ENCODE measurements around the gene ACVR1B.
"Not testable (repeated sequence)": the region's sequence is repeated elsewhere in the genome, so short reads cannot be mapped to it uniquely, and the experiment has no call there.

The ACVR1B gene

GRCh38 chr12:51970904-51971646 is 19.6 kb downstream of the ACVR1B start:
- peak; percentile 69 for DNase-seq (ENCODE audit: low read depth)

DNA sequence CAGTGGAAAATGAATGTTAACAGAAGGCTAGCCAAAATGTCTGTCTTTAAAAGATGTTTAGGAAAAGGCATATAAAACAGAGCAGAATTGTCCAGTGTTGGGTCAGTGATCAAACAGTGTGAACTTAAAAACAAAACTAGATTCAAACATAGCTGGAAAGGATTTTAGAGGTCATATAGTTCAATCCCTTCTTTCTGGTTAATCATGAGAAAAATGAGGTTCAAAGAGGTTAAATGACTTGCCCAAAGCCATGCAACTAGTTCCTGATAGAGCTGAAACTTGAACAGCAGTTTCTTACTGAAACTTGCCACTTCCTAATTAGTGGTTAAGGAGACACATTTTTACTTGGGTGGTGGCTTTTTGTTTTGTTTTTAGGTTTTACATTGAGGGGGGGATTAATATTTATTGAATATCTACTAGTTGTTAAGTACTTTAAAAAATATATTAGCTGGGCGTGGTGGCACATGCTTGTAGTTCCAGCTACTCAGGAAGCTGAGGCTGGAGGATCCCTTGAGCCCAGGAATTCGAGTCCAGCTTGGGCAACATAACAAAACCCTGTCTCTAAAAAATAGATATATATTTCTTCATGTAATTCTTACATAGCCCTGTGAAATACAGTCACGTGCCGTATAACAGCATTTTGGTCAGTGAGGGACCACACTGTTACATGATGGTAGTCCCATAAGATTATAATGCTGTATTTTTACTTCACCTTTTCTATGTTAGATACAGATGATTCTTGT is 20.4 kb downstream of the ACVR1B start:
- DNase-seq (ENCODE audit: low read depth), result peak; percentile 50

DNA sequence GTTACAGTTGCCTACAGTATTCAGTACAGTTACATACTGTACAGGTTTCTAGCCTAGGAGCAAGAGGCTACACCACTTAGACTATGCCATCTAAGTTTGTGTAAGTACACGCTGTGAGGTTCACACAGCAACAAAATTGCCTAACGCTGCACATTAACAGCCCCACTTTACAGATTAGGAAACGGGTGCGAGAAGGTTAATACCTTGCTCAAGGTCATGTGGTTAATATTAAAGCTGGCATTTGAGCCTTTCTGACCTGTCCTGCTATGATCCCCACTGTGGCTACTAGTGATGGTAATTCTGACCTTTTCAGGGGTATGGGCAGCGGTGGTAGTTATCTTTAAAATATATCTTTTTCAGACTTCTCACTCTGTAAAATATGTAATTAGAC is 20.9 kb downstream of the ACVR1B start:
- DNase-seq (ENCODE audit: low read depth), result no peak

- peak; percentile 94 for DNase-seq (ENCODE audit: low read depth)
These were observed 21.4 kb downstream of the ACVR1B start for GRCh38 chr12:51972849-51973273.

DNA sequence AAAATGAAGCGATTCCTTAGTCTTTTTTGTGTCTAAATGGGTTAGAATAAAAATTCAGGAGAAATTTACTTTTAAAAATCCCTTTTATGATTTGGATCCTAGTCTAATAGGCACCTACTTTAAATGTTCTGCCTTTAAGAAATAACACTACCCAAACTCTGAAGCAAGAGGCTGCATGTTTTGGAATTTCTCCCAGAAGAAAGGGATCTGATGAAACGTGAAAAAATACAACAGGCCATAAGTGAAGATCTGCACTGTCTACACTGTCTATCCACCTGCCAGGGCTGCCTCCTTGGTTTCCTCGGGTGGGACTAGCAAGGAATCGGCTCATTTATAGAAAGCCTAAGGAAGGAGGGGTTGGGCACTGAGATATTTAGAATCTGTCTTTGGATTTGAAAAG is 22.1 kb downstream of the ACVR1B start:
- peak; percentile 53 for DNase-seq (ENCODE audit: low read depth)

DNA sequence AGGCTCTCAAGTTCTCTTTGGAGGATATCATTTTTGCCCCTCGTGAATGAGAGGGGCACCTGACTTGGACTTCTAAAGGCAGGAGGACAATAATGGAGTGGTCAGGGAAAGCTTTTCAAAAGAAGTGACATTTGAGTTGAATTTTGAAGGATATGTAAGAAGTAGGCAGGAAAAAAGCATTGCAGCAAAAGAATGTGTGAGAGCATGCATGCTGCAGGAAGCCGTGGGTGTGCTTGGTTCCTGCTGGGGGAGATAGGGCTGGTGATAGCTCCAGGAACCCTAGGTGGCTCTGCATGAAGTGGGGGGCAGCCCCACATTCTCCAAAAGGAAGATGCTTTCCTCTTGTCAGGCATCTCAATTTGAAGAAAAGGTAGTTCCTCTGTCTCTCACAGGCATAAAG is 23.1 kb downstream of the ACVR1B start:
- peak; percentile 52 for DNase-seq (ENCODE audit: low read depth)

DNA sequence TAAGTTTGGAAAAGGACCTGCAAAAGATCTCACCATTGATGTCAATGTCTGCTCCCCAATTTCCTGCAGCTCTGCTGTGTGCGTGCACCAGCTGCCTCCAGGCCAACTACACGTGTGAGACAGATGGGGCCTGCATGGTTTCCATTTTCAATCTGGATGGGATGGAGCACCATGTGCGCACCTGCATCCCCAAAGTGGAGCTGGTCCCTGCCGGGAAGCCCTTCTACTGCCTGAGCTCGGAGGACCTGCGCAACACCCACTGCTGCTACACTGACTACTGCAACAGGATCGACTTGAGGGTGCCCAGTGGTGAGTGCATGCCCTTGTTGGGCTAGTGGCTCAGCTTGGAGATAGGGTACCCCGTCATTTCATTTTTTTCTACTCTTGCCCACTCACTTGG is 23.7 kb downstream of the ACVR1B start:
- DNase-seq (ENCODE audit: low read depth), result no peak

DNA sequence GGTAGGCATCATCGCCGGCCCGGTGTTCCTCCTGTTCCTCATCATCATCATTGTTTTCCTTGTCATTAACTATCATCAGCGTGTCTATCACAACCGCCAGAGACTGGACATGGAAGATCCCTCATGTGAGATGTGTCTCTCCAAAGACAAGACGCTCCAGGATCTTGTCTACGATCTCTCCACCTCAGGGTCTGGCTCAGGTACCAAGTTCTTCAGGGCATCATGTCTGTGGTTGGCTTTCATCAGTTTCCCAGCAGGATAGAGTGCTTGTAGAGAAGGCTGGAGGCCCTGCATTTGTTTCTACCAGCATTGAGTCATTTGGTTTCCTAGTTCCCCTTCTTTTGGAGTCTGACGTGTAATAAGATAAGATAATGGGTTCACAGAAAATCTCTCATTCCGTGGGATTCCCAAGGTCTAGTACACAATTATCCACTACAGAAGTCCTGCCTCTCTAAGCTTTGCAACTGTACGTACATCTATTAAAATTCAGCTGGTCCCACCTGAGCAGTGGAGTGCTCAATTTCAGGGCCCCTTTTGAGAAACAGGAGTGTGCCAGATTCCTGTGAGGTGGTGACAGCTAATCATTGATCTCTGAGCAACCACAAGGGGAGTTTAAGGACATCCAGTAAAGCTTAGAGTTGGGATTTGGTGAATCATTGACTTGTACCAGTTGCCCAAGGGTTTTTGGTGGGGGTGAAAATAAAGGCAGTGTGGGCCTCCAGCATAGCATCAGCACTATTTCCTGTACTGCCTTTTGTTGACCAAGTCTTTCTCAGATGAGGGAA is 25.1 kb downstream of the ACVR1B start:
- DNase-seq (ENCODE audit: low read depth), result peak; percentile 88

DNA sequence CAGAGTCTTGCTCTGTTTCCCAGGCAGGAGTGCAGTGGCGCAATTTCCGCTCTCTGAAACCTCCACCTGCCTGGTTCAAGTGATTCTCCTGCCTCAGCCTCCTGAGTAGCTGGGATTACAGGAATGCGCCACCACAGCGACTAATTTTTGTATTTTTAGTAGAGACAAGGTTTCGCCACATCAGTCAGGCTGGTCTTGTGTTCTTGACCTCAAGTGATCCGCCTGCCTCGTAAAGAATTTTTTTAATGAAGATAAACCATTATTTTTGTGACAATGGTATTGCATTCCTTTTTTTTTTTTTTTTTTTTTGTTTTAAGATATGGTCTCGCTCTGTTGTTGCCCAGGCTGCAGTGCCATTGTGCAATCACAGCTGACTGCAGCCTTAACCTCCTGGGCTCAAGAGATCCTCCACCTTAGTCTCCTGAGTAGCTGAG is 25.8 kb downstream of the ACVR1B start:
- DNase-seq (ENCODE audit: low read depth), result peak; percentile 61

DNA sequence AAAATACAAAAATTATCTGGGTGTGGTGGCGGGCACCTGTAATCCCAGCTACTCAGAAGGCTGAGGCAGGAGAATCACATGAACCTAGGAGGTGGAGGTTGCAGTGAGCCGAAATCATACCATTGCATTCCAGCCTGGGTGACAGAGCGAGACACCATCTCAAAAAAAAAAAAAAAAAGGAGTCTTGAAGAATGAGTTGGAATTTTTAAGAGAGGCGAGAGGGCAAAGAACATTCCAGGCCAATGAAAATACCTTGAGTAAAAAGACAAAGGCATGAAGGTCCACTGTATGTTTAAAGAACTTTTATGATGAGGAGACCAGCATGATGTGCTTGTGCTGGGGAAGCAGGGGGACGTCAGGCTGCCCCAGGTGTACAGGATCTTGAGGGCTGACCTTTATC is 27.8 kb downstream of the ACVR1B start:
- DNase-seq (ENCODE audit: low read depth), result not testable (repeated sequence)

GRCh38 chr12:51980051-51980808 is 28.7 kb downstream of the ACVR1B start:
- DNase-seq (ENCODE audit: low read depth), result peak; percentile 60

GRCh38 chr12:51980809-51981127 is 29.3 kb downstream of the ACVR1B start:
- no peak for DNase-seq (ENCODE audit: low read depth)

- no peak for DNase-seq (ENCODE audit: low read depth)
These were observed 33.2 kb downstream of the ACVR1B start for GRCh38 chr12:51984657-51985056.

GRCh38 chr12:51985154-51985835 is 33.8 kb downstream of the ACVR1B start:
- no peak for DNase-seq (ENCODE audit: low read depth)

DNA sequence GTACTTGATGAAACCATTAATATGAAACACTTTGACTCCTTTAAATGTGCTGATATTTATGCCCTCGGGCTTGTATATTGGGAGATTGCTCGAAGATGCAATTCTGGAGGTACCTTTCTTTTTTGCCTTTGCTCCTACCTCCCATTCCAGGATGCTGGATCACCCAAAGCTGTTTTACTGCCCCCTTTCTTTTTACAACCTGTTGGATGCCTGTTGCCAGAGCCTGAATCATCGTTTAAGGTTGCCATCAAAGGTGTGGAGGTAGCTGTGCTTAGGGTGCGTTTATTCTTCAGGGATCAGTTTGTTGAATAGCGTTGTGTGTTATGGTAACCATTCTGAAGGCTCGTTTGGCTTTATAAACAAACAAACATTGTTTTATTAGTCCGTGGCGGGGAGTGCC is 35.3 kb downstream of the ACVR1B start:
- no peak for DNase-seq (ENCODE audit: low read depth)

DNA sequence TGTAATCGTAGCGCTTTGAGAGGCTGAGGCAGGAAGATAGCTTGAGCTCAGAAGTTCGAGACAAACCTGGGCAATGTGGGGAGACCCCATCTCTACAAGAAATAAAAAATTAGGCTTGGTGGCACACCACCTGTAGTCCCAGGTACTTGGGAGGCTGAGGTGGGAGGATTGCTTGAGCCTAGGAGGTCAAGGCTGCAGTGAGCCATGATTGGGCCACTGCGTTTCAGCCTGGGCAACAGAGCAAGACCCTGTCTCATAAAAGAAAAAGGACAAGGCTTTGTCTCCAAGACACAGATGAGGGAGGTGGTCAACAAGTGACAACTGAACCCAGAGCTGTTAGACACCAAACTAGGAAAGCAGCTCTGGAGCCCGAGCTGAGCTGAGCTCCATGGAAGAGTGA is 40.7 kb downstream of the ACVR1B start:
- no peak for DNase-seq (ENCODE audit: low read depth)

DNA sequence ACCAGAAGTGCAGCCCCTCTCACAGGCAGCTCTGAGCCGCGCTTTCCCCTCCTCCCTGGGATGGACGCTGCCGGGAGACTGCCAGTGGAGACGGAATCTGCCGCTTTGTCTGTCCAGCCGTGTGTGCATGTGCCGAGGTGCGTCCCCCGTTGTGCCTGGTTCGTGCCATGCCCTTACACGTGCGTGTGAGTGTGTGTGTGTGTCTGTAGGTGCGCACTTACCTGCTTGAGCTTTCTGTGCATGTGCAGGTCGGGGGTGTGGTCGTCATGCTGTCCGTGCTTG is 43.0 kb downstream of the ACVR1B start:
- no peak for DNase-seq (ENCODE audit: low read depth)

DNA sequence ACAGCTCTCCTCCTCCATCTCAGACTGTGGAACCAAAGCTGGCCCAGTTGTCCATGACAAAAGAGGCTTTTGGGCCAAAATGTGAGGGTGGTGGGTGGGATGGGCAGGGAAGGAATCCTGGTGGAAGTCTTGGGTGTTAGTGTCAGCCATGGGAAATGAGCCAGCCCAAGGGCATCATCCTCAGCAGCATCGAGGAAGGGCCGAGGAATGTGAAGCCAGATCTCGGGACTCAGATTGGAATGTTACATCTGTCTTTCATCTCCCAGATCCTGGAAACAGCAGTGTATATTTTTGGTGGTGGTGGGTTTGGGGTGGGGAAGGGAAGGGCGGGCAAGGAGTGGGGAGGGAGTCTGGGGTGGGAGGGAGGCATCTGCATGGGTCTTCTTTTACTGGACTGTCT is 43.5 kb downstream of the ACVR1B start:
- DNase-seq (ENCODE audit: low read depth), result no peak

GRCh38 chr12:51997136-51997535 is 45.6 kb downstream of the ACVR1B start:
- no peak for DNase-seq (ENCODE audit: low read depth)

DNA sequence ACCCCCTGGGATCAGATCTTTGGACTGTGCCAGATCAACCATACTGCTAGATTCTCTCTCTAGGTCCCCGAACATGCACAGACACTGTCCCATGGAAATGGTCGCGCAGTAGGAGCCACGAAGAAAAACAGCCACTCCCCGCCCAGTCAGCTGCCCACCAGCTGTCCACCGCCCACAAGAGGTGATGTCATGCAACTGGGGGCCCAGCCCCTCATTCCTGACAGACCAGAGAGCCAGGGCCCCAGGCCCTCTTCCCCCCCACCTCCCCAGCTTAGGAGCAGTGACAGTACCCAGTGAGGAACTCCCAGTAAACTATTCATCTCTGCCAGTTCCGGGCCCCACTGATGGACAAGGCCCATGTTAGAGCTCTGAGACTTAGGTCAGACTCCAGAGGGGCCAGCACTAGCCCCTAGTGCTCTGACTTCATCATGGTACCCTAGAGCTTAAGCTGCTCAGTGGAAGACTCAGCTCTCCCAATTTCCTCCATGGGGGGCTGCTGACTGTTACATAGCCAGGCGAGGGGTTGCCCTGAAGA is 51.6 kb downstream of the ACVR1B start:
- DNase-seq (ENCODE audit: low read depth), result no peak

GRCh38 chr12:52003591-52003990 is 52.1 kb downstream of the ACVR1B start:
- no peak for DNase-seq (ENCODE audit: low read depth)

Data from iris pigment epithelial cell (primary cell).